B cell (primary cell): Measurements from ENCODE around the gene DLG2. TPM values are rescaled to one million over a fixed set of nuclear protein-coding genes. Genes with fewer than 3 reads are reported as not detected.

Experiments
- ATAC-seq: fragments of 200-7000 bp; cut with Tn5 transposase; one replicate; pipeline ENCODE4 v1.10.0; 2021; ENCODE audit warnings: low read depth, mild to moderate bottlenecking, moderate number of reproducible peaks, moderate library complexity
- CTCF ChIA-PET: fragments of 350-600 bp; sonication (Branson Sonifier 250); formaldehyde crosslinking; loops from one replicate; lab custom pipeline; 2021; ENCODE audit warnings: antibody characterized with exemption, inconsistent platforms; lab: Charles Lee
- POLR2A ChIA-PET: fragments of 350-600 bp; sonication (Branson Sonifier 250); formaldehyde crosslinking; loops from one replicate; lab custom pipeline; 2021; ENCODE audit warnings: antibody characterized with exemption; lab: Charles Lee
- DNase-seq: peaks from one replicate; pipeline ENCODE4 v3.0.0; 2013
- H2AFZ ChIP-seq: 2 replicates; pipeline ENCODE4 v1.6.1; 2012; ENCODE audit warnings: mild to moderate bottlenecking, low read depth, low read length; ENCODE audit not compliant: insufficient read depth, poor library complexity, severe bottlenecking
- H3K27ac ChIP-seq, 2 donors: 1 replicate in 1 of 2; 2 replicates in 1 of 2; pipeline ENCODE4 v1.5.1; 2012 to 2013; ENCODE audit warnings: low read length in 2 of 2, mild to moderate bottlenecking in 2 of 2, moderate library complexity in 1 of 2
- H3K27me3 ChIP-seq, 4 experiments: fragments of 200-600 bp in 1 of 4; sonication (generic) in 1 of 4; replicated peaks in 1 of 4; 1 replicate in 2 of 4; 2 replicates in 2 of 4; pipeline versions ENCODE4 v1.6.1 to v1.7.0; 2013 to 2016; ENCODE audit warnings: low read length in 3 of 4, mild to moderate bottlenecking in 2 of 4, mixed read lengths in 1 of 4, moderate library complexity in 1 of 4; ENCODE audit not compliant: insufficient read depth in 4 of 4, control insufficient read depth in 3 of 4; ENCODE audit errors: control extremely low read depth in 1 of 4
- H3K36me3 ChIP-seq, 2 experiments: replicated peaks in 1 of 2; 1 replicate in 1 of 2; 2 replicates in 1 of 2; pipeline versions ENCODE4 v1.6.1 to v1.7.1; 2013; ENCODE audit warnings: low read length in 1 of 2; ENCODE audit not compliant: insufficient read depth in 2 of 2, control insufficient read depth in 1 of 2; ENCODE audit errors: control extremely low read depth in 1 of 2, extremely low read depth in 1 of 2
- H3K4me1 ChIP-seq, 2 donors: fragments of 200-600 bp in 1 of 2; sonication (generic) in 1 of 2; 1 replicate in 1 of 2; 2 replicates in 1 of 2; pipeline versions ENCODE4 v1.5.1 to v1.6.1; 2013 to 2017; ENCODE audit warnings: low read length in 2 of 2; ENCODE audit not compliant: control insufficient read depth in 2 of 2, insufficient read depth in 2 of 2
- H3K4me2 ChIP-seq: replicated peaks from 2 replicates; pipeline ENCODE3; 2012; ENCODE audit warnings: mild to moderate bottlenecking, low read depth, low read length; ENCODE audit not compliant: poor library complexity, severe bottlenecking
- H3K4me3 ChIP-seq, 5 experiments: fragments of 200-600 bp in 1 of 5; sonication (generic) in 1 of 5; 1 replicate in 3 of 5; 2 replicates in 2 of 5; pipeline versions ENCODE4 v1.5.1 to v1.7.0; 2011 to 2016; ENCODE audit warnings: low read length in 4 of 5, mild to moderate bottlenecking in 4 of 5, low read depth in 2 of 5, control low read depth in 1 of 5, moderate library complexity in 1 of 5; ENCODE audit not compliant: insufficient read depth in 1 of 5; ENCODE audit errors: control extremely low read depth in 1 of 5, extremely low read depth in 1 of 5
- H3K79me2 ChIP-seq: fragments of 200-600 bp; sonication (generic); one replicate; pipeline ENCODE4 v1.6.0; 2016; ENCODE audit warnings: low read length; ENCODE audit not compliant: control insufficient read depth, insufficient read depth
- H3K9ac ChIP-seq: fragments of 200-600 bp; sonication (generic); 2 replicates; pipeline ENCODE4 v1.6.1; 2017; ENCODE audit warnings: mild to moderate bottlenecking, low read length, moderate library complexity
- H3K9me3 ChIP-seq, 3 donors: one replicate each; pipeline versions ENCODE4 v1.6.1 to v1.7.1; 2013; ENCODE audit warnings: low read length in 2 of 3; ENCODE audit not compliant: control insufficient read depth in 2 of 3, insufficient read depth in 1 of 3; ENCODE audit errors: control extremely low read depth in 1 of 3
- H4K20me1 ChIP-seq: 2 replicates; pipeline ENCODE4 v1.6.0; 2012; ENCODE audit warnings: mild to moderate bottlenecking, low read length; ENCODE audit not compliant: insufficient read depth, control insufficient read depth, poor library complexity, severe bottlenecking
- H3K27ac Mint-ChIP-seq: one replicate; pipeline ENCODE4 v1.8.0; 2021; ENCODE audit warnings: mixed read lengths
- H3K27me3 Mint-ChIP-seq: one replicate; pipeline ENCODE4 v1.8.0; 2021; ENCODE audit warnings: mixed read lengths
- H3K4me1 Mint-ChIP-seq: one replicate; pipeline ENCODE4 v1.8.0; 2021; ENCODE audit warnings: mixed read lengths
- H3K4me3 Mint-ChIP-seq: one replicate; pipeline ENCODE4 v1.8.0; 2021; ENCODE audit warnings: mixed read lengths
- H3K9me3 Mint-ChIP-seq: one replicate; pipeline ENCODE4 v1.8.0; 2022; ENCODE audit warnings: mixed read lengths; ENCODE audit not compliant: insufficient read depth
- EZH2 ChIP-seq: IDR thresholded peaks from 2 replicates; pipeline ENCODE4 v1.6.1; 2012; ENCODE audit warnings: borderline replicate concordance, low read depth, mild to moderate bottlenecking, moderate library complexity, low read length; ENCODE audit not compliant: insufficient read depth, poor library complexity, severe bottlenecking
- WGBS: methylation state at CpG from one replicate; pipeline ENCODE4 v1.1.5; 2013; ENCODE audit warnings: missing lambda C conversion rate; ENCODE audit not compliant: insufficient coverage; 5-methylcytosine and 5-hydroxymethylcytosine counted together
- intact Hi-C: fragments of 100-400 bp; cut with micrococcal nuclease; formaldehyde crosslinking; loops from one replicate; pipeline ENCODE4 v1.10.0; 2022
- polyA plus RNA-seq: library from polyadenylated mRNA; depleted of rRNA; stranded (reverse); fragments of >200 nt; gene quantifications from 2 replicates; pipeline ENCODE4 v1.2.3, GENCODE V29; 2012
- total RNA-seq, 2 donors: library from RNA; stranded (reverse); fragments of 120-200 nt in 1 of 2; gene quantifications; 1 replicate in 1 of 2; 2 replicates in 1 of 2; pipeline versions ENCODE4 v1.2.3 to v1.2.4, GENCODE V29; 2013 to 2022
- TF ChIP-seq, protein P1 (sequence below): fragments of 200-600 bp; IDR thresholded peaks from one replicate; pipeline ENCODE4 v1.8.0; 2022; ENCODE audit warnings: antibody characterized with exemption, mild to moderate bottlenecking

DLG2 gene
- total and polyA plus RNA-seq, 2 donors (not counting 1 experiment from before 2014, with no cell fraction given), result 0.54 to 5.4 TPM

DNA sequence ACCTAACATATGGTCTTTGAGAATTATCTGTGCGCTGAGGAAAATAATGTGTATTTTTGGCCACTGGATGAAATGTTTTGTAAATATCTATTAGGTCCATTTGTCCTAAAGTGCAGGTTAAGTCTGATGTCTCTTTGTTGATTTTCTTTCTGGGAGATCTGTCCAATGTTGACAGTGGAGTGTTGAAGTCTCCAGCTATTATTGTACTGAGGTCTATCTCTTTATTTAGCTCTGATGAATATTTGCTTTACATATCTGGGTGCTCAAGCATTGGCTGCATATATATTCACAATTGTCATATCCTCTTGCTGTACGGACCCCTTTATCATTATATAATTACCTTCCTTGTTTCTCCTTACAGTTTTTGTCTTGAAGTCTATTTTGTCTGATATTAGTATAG lies 833.8 kb downstream of the DLG2 start:
- Histone ChIP-seq H3K27ac (no peak overlapping the region), H3K79me2 (no peaks in the 10 kb centered on the region), H3K4me3 (no peak overlapping the region), H4K20me1 (no peaks in the 10 kb centered on the region), H3K4me2 (no peak overlapping the region), H3K27me3 (no peaks in the 10 kb centered on the region), H2AFZ (no peak overlapping the region), H3K36me3 (no peaks in the 10 kb centered on the region), H3K9me3 (peaks cover 0 to 17% (median 0%) of the 10 kb centered on the region in 3 donors), H3K4me1 (no peaks in the 10 kb centered on the region), H3K9ac (no peak overlapping the region)
- H3K4me1 Mint-ChIP-seq, result peaks cover 4% of the 10 kb centered on the region
- no peak overlapping the region for H3K4me3 Mint-ChIP-seq
- TF ChIP-seq EZH2, result no peak
- TF ChIP-seq, protein P1, sequence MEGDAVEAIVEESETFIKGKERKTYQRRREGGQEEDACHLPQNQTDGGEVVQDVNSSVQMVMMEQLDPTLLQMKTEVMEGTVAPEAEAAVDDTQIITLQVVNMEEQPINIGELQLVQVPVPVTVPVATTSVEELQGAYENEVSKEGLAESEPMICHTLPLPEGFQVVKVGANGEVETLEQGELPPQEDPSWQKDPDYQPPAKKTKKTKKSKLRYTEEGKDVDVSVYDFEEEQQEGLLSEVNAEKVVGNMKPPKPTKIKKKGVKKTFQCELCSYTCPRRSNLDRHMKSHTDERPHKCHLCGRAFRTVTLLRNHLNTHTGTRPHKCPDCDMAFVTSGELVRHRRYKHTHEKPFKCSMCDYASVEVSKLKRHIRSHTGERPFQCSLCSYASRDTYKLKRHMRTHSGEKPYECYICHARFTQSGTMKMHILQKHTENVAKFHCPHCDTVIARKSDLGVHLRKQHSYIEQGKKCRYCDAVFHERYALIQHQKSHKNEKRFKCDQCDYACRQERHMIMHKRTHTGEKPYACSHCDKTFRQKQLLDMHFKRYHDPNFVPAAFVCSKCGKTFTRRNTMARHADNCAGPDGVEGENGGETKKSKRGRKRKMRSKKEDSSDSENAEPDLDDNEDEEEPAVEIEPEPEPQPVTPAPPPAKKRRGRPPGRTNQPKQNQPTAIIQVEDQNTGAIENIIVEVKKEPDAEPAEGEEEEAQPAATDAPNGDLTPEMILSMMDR, result no peak
- intact Hi-C loops, result no loop called here
- no peak for DNase-seq
- CTCF ChIA-PET, result no interaction called here
- POLR2A ChIA-PET, result no interaction called here
- H3K27me3 Mint-ChIP-seq, result peaks cover 5% of the 10 kb centered on the region
- H3K9me3 Mint-ChIP-seq, result peaks cover 8% of the 10 kb centered on the region
- no peak for ATAC-seq
- 80% methylated on average over 1 of the region's 2 CpGs for WGBS
- H3K27ac Mint-ChIP-seq, result no peak overlapping the region

DNA sequence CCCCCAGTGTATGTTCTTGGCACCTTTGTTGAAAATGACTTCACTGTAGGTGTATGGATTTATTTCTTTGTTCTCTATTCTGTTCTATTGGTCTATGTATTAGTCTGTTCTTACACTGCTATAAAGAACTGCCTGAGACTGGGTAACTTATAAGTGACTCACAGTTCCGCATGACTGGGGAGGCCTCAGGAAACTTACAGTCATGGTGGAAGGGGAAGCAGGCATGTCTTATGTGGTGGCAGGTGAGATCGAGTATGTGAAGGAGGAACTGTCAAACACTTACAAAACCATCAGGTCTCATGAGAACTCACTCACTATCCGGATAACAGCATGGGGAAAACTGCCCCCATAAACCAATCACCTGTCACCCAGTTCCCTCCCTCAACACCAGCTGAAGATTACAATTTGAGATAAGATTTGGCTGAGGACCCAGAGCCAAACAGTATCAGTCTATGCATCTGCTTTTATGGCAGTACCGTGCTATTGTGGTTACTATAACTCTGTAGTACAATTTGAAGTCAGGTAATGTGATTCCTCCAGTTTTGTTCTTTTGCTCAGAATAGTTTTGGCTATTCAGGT lies 836.2 kb downstream of the DLG2 start:
- Histone ChIP-seq H3K4me1 (no peaks in the 10 kb centered on the region), H3K4me2 (no peak overlapping the region), H3K36me3 (no peaks in the 10 kb centered on the region), H3K79me2 (no peaks in the 10 kb centered on the region), H2AFZ (no peak overlapping the region), H3K27ac (no peak overlapping the region), H4K20me1 (no peaks in the 10 kb centered on the region), H3K9me3 (peaks cover 0 to 16% (median 0%) of the 10 kb centered on the region in 3 donors), H3K27me3 (no peaks in the 10 kb centered on the region), H3K9ac (no peak overlapping the region), H3K4me3 (no peak overlapping the region)
- DNase-seq (no peak), ATAC-seq (no peak)
- intact Hi-C loops, result no loop called here
- Mint-ChIP-seq H3K4me1 (peaks cover 4% of the 10 kb centered on the region), H3K4me3 (no peak overlapping the region), H3K27me3 (no peaks in the 10 kb centered on the region), H3K9me3 (peaks cover 8% of the 10 kb centered on the region), H3K27ac (no peak overlapping the region)
- no CpG with 5 or more reads among the region's 4 CpGs for WGBS
- POLR2A ChIA-PET, result no interaction called here
- CTCF ChIA-PET, result no interaction called here
- TF ChIP-seq, protein P1, result no peak
- no peak for TF ChIP-seq EZH2
